ENCODE data around the gene DNAAF1. TPM values are rescaled to one million over a fixed set of nuclear protein-coding genes. Genes with fewer than 3 reads are reported as not detected.
"Not testable (repeated sequence)": the region's sequence is repeated elsewhere in the genome, so short reads cannot be mapped to it uniquely, and the experiment has no call there.

Gene DNAAF1
- total RNA-seq, 1 donor, result 0.09 TPM

DNA sequence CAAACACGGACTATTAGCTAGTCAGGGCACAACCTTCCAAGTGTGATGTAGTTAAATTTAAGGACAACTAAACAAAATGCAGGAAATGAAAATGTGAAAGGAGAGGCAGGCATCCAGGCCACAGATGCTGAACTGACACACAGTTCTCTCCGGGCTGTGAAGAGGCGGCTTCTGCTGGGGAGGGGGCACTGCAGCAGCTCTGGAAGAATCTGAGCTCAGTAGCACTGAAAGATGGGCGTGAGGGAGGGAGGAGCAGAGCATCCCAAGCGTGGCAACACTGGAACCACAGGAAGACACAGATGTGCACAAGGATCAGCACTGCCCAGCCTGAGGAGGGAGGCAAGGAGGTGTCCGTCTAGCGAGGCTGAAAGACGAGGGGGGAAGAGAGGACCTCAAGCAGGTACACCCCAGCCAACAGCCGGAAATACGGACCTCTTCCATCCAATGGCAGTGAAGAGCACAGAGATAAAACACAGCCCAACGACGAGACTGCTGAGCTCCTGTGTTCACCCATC is 39.8 kb upstream of the DNAAF1 start:
- no peak overlapping the region for H3K4me3 ChIP-seq (ENCODE audit: low read depth, low read length)
- TF ChIP-seq, protein P1, sequence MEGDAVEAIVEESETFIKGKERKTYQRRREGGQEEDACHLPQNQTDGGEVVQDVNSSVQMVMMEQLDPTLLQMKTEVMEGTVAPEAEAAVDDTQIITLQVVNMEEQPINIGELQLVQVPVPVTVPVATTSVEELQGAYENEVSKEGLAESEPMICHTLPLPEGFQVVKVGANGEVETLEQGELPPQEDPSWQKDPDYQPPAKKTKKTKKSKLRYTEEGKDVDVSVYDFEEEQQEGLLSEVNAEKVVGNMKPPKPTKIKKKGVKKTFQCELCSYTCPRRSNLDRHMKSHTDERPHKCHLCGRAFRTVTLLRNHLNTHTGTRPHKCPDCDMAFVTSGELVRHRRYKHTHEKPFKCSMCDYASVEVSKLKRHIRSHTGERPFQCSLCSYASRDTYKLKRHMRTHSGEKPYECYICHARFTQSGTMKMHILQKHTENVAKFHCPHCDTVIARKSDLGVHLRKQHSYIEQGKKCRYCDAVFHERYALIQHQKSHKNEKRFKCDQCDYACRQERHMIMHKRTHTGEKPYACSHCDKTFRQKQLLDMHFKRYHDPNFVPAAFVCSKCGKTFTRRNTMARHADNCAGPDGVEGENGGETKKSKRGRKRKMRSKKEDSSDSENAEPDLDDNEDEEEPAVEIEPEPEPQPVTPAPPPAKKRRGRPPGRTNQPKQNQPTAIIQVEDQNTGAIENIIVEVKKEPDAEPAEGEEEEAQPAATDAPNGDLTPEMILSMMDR (IDR thresholded peaks at IDR 0.05; ENCODE audit: insufficient read depth, low read length), result no peak
- no peak for DNase-seq (ENCODE audit: low read depth)

DNA sequence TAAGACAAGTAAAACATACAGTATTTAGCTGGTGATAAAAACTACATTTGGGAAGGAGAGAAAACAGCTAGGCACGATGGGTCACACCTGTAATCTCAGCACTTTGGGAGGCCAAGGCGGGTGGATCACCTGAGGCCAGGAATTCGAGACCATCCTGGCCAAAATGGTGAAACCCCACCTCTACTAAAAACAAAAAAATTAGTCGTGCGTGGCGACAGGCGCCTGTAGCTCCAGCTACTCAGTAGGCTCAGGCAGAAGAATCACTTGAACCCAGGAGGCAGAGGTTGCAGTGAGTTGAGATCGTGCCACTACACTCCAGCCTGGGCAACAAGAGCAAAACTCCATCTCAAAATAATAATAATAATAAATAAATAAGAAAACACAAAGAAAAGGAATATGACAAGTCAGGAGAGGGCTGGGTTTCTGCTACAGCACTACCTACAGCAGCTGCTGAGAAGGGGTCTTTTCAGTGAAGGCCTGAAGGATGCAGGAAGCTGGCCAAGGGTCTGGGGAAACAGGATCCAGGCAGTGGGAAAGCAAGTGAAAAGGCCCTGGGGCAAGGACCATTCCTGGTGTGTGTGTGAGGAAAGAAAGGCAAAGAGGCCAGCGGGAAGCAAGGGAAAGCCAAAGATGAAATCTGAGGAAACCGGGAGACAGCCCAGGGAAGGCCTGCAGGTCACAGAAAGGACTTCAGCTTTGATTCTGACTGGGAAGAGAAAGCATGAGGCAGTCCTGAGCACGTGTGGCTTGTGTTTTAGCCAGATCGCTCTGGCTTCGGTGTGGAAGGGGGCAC is 39.0 kb upstream of the DNAAF1 start:
- TF ChIP-seq, protein P1 (IDR thresholded peaks at IDR 0.05; ENCODE audit: insufficient read depth, low read length), result no peak
- no peak for DNase-seq (ENCODE audit: low read depth)
- no peak overlapping the region for H3K4me3 ChIP-seq (ENCODE audit: low read depth, low read length)

- TF ChIP-seq, protein P1 (IDR thresholded peaks at IDR 0.05; ENCODE audit: insufficient read depth, low read length), result no peak
- H3K4me3 ChIP-seq (ENCODE audit: low read depth, low read length), result no peak overlapping the region
- DNase-seq (ENCODE audit: low read depth), result no peak
These were observed 37.2 kb upstream of the DNAAF1 start for GRCh38 chr16:84107921-84108320.

GRCh38 chr16:84109598-84110335 is 35.3 kb upstream of the DNAAF1 start:
- TF ChIP-seq, protein P1 (IDR thresholded peaks at IDR 0.05; ENCODE audit: insufficient read depth, low read length), result no peak
- no peak for DNase-seq (ENCODE audit: low read depth)
- H3K4me3 ChIP-seq (ENCODE audit: low read depth, low read length), result no peak overlapping the region

GRCh38 chr16:84110527-84110926 is 34.6 kb upstream of the DNAAF1 start:
- TF ChIP-seq, protein P1 (IDR thresholded peaks at IDR 0.05; ENCODE audit: insufficient read depth, low read length), result no peak
- DNase-seq (ENCODE audit: low read depth), result no peak
- H3K4me3 ChIP-seq (ENCODE audit: low read depth, low read length), result no peak overlapping the region

GRCh38 chr16:84111525-84111924 is 33.6 kb upstream of the DNAAF1 start:
- no peak overlapping the region for H3K4me3 ChIP-seq (ENCODE audit: low read depth, low read length)
- TF ChIP-seq, protein P1 (IDR thresholded peaks at IDR 0.05; ENCODE audit: insufficient read depth, low read length), result no peak
- DNase-seq (ENCODE audit: low read depth), result no peak

DNA sequence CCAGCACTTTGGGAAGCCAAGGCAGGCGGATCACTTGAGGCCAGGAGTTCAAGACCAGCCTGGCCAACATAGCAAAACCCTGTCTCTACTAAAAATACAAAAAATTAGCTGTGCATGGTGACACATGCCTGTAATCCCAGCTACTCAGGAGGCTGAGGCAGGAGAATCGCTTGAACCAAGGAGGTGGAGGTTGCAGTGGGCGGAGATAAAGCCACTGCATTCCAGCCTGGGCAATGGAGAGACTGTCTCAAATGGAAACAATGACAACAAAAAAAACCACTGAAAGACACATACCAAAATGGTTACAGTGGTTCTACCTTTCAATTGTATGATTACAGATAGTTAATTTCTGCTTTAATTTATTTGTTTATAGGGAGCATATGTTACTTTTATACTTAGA is 33.2 kb upstream of the DNAAF1 start:
- not testable (repeated sequence) for DNase-seq (ENCODE audit: low read depth)

More for the DNA sequence above, 33.2 kb upstream of the DNAAF1 start:
- not testable (repeated sequence) for H3K4me3 ChIP-seq (ENCODE audit: low read depth, low read length)

All from fibroblast of the aortic adventitia (primary cell).